T-cell (primary cell): Measurements from ENCODE around the gene SEZ6L. TPM values are rescaled to one million over a fixed set of nuclear protein-coding genes. Genes with fewer than 3 reads are reported as not detected.

ENCODE experiments used
- ATAC-seq, 4 experiments: fragments of 200-7000 bp in 3 of 4; fragments of 150-1000 bp in 1 of 4; cut with Tn5 transposase; replicated peaks in 1 of 4; 1 replicate in 3 of 4; 2 replicates in 1 of 4; pipeline ENCODE4 v1.10.0; 2021; ENCODE audit warnings: moderate library complexity in 3 of 4, mild to moderate bottlenecking in 2 of 4, moderate number of reproducible peaks in 1 of 4
- CTCF ChIA-PET, 2 donors: fragments of 300-600 bp; sonication (Branson Sonifier 250); formaldehyde crosslinking; loops; one replicate each; lab custom pipeline; 2022; ENCODE audit warnings: antibody characterized with exemption in 2 of 2; lab: Charles Lee
- POLR2A ChIA-PET, 2 donors: fragments of 300-600 bp; sonication (Branson Sonifier 250); formaldehyde crosslinking; loops; one replicate each; lab custom pipeline; 2022; ENCODE audit warnings: antibody characterized with exemption in 2 of 2; lab: Charles Lee
- DNase-seq, 35 experiments: peaks; one replicate each; pipeline versions ENCODE4 v3.0.0 to v3.0.0-alpha.2; 2013 to 2023
- H3K27ac ChIP-seq: one replicate; pipeline ENCODE4 v1.5.1; 2013; ENCODE audit warnings: low read length
- H3K27me3 ChIP-seq, 2 experiments: replicated peaks in 1 of 2; 1 replicate in 1 of 2; 2 replicates in 1 of 2; pipeline versions ENCODE4 v1.6.1 to v1.7.0; 2013; ENCODE audit warnings: low read length in 1 of 2, mixed read lengths in 1 of 2; ENCODE audit not compliant: control insufficient read depth in 2 of 2, insufficient read depth in 2 of 2; ENCODE audit errors: extremely low read depth in 1 of 2
- H3K36me3 ChIP-seq, 2 donors: 1 replicate in 1 of 2; 2 replicates in 1 of 2; pipeline versions ENCODE4 v1.6.1 to v1.7.0; 2013; ENCODE audit warnings: low read length in 1 of 2; ENCODE audit not compliant: control insufficient read depth in 2 of 2, insufficient read depth in 1 of 2; ENCODE audit errors: extremely low read depth in 1 of 2
- H3K4me1 ChIP-seq, 2 experiments: 1 replicate in 1 of 2; 2 replicates in 1 of 2; pipeline versions ENCODE4 v1.6.1 to v1.7.0; 2013; ENCODE audit warnings: low read length in 2 of 2, mixed read lengths in 1 of 2; ENCODE audit not compliant: insufficient read depth in 2 of 2, control insufficient read depth in 1 of 2; ENCODE audit errors: extremely low read depth in 1 of 2
- H3K4me3 ChIP-seq, 2 donors: 1 replicate in 1 of 2; 2 replicates in 1 of 2; pipeline versions ENCODE4 v1.5.1 to v1.7.0; 2013; ENCODE audit warnings: mild to moderate bottlenecking in 2 of 2, low read length in 1 of 2, moderate library complexity in 1 of 2; ENCODE audit not compliant: control insufficient read depth in 1 of 2; ENCODE audit errors: extremely low read depth in 1 of 2
- H3K9me3 ChIP-seq: 2 replicates; pipeline ENCODE4 v1.7.0; 2013
- H3K27ac Mint-ChIP-seq, 2 donors: one replicate each; pipeline ENCODE4 v1.8.0; 2020 to 2021; ENCODE audit warnings: mild to moderate bottlenecking in 2 of 2, mixed read lengths in 2 of 2
- H3K27me3 Mint-ChIP-seq, 2 donors: one replicate each; pipeline ENCODE4 v1.8.0; 2021 to 2022; ENCODE audit warnings: mixed read lengths in 2 of 2
- H3K36me3 Mint-ChIP-seq: one replicate; pipeline ENCODE4 v1.8.0; 2021; ENCODE audit warnings: mixed read lengths
- H3K4me1 Mint-ChIP-seq, 3 donors: one replicate each; pipeline ENCODE4 v1.8.0; 2020 to 2022; ENCODE audit warnings: mixed read lengths in 3 of 3, mild to moderate bottlenecking in 1 of 3
- H3K4me3 Mint-ChIP-seq, 3 donors: one replicate each; pipeline ENCODE4 v1.8.0; 2020 to 2022; ENCODE audit warnings: mild to moderate bottlenecking in 3 of 3, mixed read lengths in 3 of 3, moderate library complexity in 3 of 3
- H3K9me3 Mint-ChIP-seq, 3 donors: one replicate each; pipeline ENCODE4 v1.8.0; 2020 to 2022; ENCODE audit warnings: mixed read lengths in 3 of 3
- WGBS: methylation state at CpG from one replicate; pipeline ENCODE4 v1.1.5; 2013; ENCODE audit warnings: missing lambda C conversion rate; ENCODE audit not compliant: insufficient coverage; 5-methylcytosine and 5-hydroxymethylcytosine counted together
- total RNA-seq, 35 experiments: library from RNA in 6 of 35; stranded (reverse) in 6 of 35; fragments of 120-200 nt in 1 of 35; gene quantifications; one replicate each; pipeline versions ENCODE4 v1.2.1 to v1.2.4 and lab custom pipeline; 2013 to 2026

The SEZ6L gene
- total RNA-seq, 5 donors from 2014 or later (not counting 1 experiment from before 2014, with no cell fraction given): not detected

GRCh38 chr22:26348810-26349526, 179.7 kb downstream of the SEZ6L start:
- no peak overlapping the region for H3K27ac Mint-ChIP-seq
- Histone ChIP-seq H3K36me3 (no peaks in the 10 kb centered on the region), H3K9me3 (no peaks in the 10 kb centered on the region), H3K27ac (no peak overlapping the region), H3K27me3 (peaks cover 0 to 14% of the 10 kb centered on the region in 2 experiments), H3K4me3 (no peak overlapping the region), H3K4me1 (no peaks in the 10 kb centered on the region)
- peaks cover 0 to 3% (median 0%) of the 10 kb centered on the region in 3 donors for H3K9me3 Mint-ChIP-seq
- DNase-seq (no peak), ATAC-seq (no peak)
- no peak overlapping the region for H3K4me3 Mint-ChIP-seq
- ChIA-PET CTCF (interaction anchor here in 1 of 2 donors (0.5 kb wide), 1 partner anchor 93 kb away, joined by 5 read pairs; no protein-coding TSS in a partner anchor), POLR2A (no interaction called here)
- H3K4me1 Mint-ChIP-seq: no peaks in the 10 kb centered on the region
- H3K27me3 Mint-ChIP-seq: peaks cover 16 to 20% of the 10 kb centered on the region in 2 donors
- WGBS: no CpG with 5 or more reads among the region's 2 CpGs
- H3K36me3 Mint-ChIP-seq: no peaks in the 10 kb centered on the region

- WGBS: 77% methylated on average over 10 of the region's 20 CpGs
- Histone ChIP-seq H3K27me3 (peaks cover 0 to 14% of the 10 kb centered on the region in 2 experiments), H3K27ac (no peak overlapping the region), H3K9me3 (no peaks in the 10 kb centered on the region), H3K4me1 (no peaks in the 10 kb centered on the region), H3K4me3 (no peak overlapping the region), H3K36me3 (no peaks in the 10 kb centered on the region)
- H3K36me3 Mint-ChIP-seq: no peaks in the 10 kb centered on the region
- DNase-seq: no peak
- H3K4me3 Mint-ChIP-seq: no peak overlapping the region
- peaks cover 16 to 21% of the 10 kb centered on the region in 2 donors for H3K27me3 Mint-ChIP-seq
- no peaks in the 10 kb centered on the region for H3K9me3 Mint-ChIP-seq
- CTCF ChIA-PET: interaction anchor here in 1 of 2 donors (0.6 kb wide), 1 partner anchor 889 kb away, joined by 4 read pairs; no protein-coding TSS in a partner anchor
- no peak overlapping the region for H3K27ac Mint-ChIP-seq
- ATAC-seq: no peak
- POLR2A ChIA-PET: no interaction called here
- H3K4me1 Mint-ChIP-seq: no peaks in the 10 kb centered on the region
Observed at GRCh38 chr22:26354707-26355106, 185.4 kb downstream of the SEZ6L start.

DNA sequence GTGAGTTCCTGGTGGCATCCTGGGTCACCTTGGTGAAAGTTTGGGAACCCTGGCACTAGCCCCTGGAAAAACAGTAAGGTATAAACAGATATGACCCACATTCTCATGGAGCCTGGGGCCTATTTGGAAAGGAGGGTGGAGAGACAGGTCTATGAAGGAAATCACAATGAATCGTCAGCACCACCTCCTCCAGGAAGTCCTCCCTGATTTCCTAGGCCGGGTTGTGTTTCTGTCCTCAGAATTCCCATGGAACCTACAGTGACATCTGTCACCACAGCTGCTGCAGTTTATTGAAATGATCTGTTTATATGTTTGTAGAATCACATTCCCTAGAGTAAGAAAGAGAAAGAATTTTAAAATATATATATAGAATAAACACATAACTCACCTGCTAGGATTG, 188.0 kb downstream of the SEZ6L start:
- DNase-seq (no peak), ATAC-seq (no peak)
- Mint-ChIP-seq H3K36me3 (no peaks in the 10 kb centered on the region), H3K27ac (no peak overlapping the region), H3K4me1 (peaks cover 6 to 7% (median 6%) of the 10 kb centered on the region in 3 donors), H3K4me3 (no peak overlapping the region), H3K9me3 (no peaks in the 10 kb centered on the region), H3K27me3 (peaks cover 18 to 19% of the 10 kb centered on the region in 2 donors)
- H3K27me3 ChIP-seq: peaks cover 0 to 19% of the 10 kb centered on the region in 2 experiments
- no peak overlapping the region for H3K27ac ChIP-seq
- no peak overlapping the region for H3K4me3 ChIP-seq
- H3K4me1 ChIP-seq: peaks cover 3 to 6% of the 10 kb centered on the region in 2 experiments
- ChIA-PET POLR2A (no interaction called here), CTCF (no interaction called here)
- H3K36me3 ChIP-seq: no peaks in the 10 kb centered on the region
- no peaks in the 10 kb centered on the region for H3K9me3 ChIP-seq
- no CpG with 5 or more reads among the region's 2 CpGs for WGBS

DNA sequence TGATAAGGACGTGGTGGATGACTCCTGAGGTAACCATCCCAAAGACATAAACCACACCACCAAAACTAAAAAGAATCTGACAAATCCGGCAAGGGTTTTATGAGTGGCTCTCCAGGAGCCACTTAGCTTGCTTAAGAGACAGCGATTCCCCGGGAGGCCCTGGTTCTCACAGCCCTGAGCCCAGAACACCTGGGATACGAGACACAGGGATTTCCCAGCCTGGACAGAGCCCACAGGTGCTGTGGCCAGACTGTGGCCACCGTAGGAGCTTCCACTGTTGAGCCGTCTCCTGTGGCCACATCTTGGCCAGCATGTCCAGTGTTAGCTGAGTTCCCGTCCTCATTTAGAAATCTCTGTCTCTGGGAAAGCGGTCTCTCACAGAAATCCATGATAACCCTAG, 188.6 kb downstream of the SEZ6L start:
- H3K27me3 Mint-ChIP-seq: peaks cover 24% of the 10 kb centered on the region in 2 donors
- Histone ChIP-seq H3K36me3 (no peaks in the 10 kb centered on the region), H3K9me3 (no peaks in the 10 kb centered on the region), H3K27me3 (peaks cover 0 to 21% of the 10 kb centered on the region in 2 experiments), H3K4me3 (no peak overlapping the region), H3K4me1 (peaks cover 3 to 6% of the 10 kb centered on the region in 2 experiments), H3K27ac (no peak overlapping the region)
- no peak overlapping the region for H3K4me3 Mint-ChIP-seq
- H3K27ac Mint-ChIP-seq: no peak overlapping the region
- 77% methylated on average over 6 of the region's 9 CpGs for WGBS
- DNase-seq (no peak), ATAC-seq (no peak)
- ChIA-PET POLR2A (no interaction called here), CTCF (no interaction called here)
- no peaks in the 10 kb centered on the region for H3K36me3 Mint-ChIP-seq
- H3K4me1 Mint-ChIP-seq: peaks cover 6 to 7% (median 6%) of the 10 kb centered on the region in 3 donors
- H3K9me3 Mint-ChIP-seq: no peaks in the 10 kb centered on the region

DNA sequence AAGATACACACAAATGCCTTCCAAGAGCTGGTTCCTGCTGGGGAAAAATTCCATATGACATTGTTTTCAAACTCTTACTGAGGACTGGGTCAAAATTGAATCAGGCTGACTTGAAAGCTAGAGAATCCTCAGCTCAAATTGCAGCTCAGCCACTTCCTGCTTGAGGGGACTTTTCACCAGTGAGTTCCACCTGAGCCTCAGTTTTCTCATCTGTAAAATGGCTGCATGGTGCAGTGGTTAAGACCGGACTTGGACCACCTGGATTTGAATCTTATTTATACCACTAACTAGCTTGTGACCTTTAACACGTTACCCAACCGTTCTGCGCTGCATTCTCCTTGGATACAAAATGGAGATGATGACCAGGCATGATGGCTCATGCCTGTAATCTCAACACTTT, 189.9 kb downstream of the SEZ6L start:
- Mint-ChIP-seq H3K4me3 (no peak overlapping the region), H3K36me3 (no peaks in the 10 kb centered on the region), H3K4me1 (peaks cover 6 to 7% (median 6%) of the 10 kb centered on the region in 3 donors), H3K27ac (no peak overlapping the region), H3K27me3 (peaks cover 13 to 20% of the 10 kb centered on the region in 2 donors), H3K9me3 (no peaks in the 10 kb centered on the region)
- Histone ChIP-seq H3K4me3 (no peak overlapping the region), H3K9me3 (no peaks in the 10 kb centered on the region), H3K4me1 (peaks cover 3 to 6% of the 10 kb centered on the region in 2 experiments), H3K27me3 (peaks cover 0 to 23% of the 10 kb centered on the region in 2 experiments), H3K36me3 (no peaks in the 10 kb centered on the region), H3K27ac (no peak overlapping the region)
- WGBS: 94% methylated on average over 3 of the region's 4 CpGs
- DNase-seq (no peak), ATAC-seq (no peak)
- ChIA-PET POLR2A (no interaction called here), CTCF (no interaction called here)

DNA sequence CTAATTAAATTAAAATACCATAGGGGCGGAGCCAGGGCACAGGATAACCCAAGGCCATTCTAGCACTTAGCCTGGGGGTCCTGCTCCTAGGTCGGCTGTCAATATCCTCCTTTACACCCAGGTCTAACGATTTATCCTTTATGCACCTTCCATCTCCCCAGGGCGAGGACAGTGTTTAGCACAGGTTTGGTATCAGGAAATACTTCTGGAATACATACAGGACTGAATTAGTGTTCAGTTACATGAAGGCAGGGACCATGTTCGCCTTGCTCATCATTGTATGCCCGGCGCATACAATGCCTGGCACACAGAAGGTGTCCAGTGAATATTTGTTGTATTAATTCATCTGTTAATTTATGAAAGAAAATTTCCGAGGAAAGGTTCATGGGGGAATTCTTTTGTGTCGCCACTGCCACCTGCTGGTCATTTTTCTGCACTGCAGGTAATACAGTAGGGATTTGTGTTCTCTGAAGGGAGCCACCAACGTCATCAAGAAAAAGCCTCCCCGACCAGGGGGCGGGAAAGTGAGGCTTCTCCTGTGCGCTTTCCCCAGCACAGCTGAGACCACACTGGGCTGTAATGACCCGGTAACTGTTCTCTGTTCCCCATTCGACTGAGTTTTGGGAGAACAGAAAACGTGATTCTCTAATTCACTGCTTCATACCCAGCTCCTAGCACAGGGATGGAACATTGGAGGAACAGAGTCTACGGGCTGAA, 191.1 kb downstream of the SEZ6L start:
- H3K27ac ChIP-seq: no peak overlapping the region
- no peak overlapping the region for H3K27ac Mint-ChIP-seq
- 33% methylated on average over 3 of the region's 17 CpGs for WGBS
- DNase-seq: peak; percentile 3 to 84 (median 47)
- H3K9me3 ChIP-seq: no peaks in the 10 kb centered on the region
- no peaks in the 10 kb centered on the region for H3K36me3 Mint-ChIP-seq
- ATAC-seq: peak; percentile 48 to 74 (median 67)
- H3K4me1 Mint-ChIP-seq: peaks cover 6 to 7% (median 6%) of the 10 kb centered on the region in 3 donors
- ChIA-PET POLR2A (no interaction called here), CTCF (no interaction called here)
- H3K36me3 ChIP-seq: no peaks in the 10 kb centered on the region
- H3K4me3 ChIP-seq: no peak overlapping the region
- peaks cover 9 to 14% of the 10 kb centered on the region in 2 donors for H3K27me3 Mint-ChIP-seq
- H3K4me1 ChIP-seq: peaks cover 3 to 6% of the 10 kb centered on the region in 2 experiments
- peaks cover 0 to 23% of the 10 kb centered on the region in 2 experiments for H3K27me3 ChIP-seq
- H3K4me3 Mint-ChIP-seq: no peak overlapping the region
- H3K9me3 Mint-ChIP-seq: no peaks in the 10 kb centered on the region
